HEK293T (cell line): ENCODE results near the gene WTIP.
"Not testable (repeated sequence)": the region's sequence is repeated elsewhere in the genome, so short reads cannot be mapped to it uniquely, and the experiment has no call there.

Experiments used
- CTCF ChIA-PET: fragments of 350-600 bp; formaldehyde crosslinking; extraction: SDS; loops from one replicate; lab custom pipeline; 2021; ENCODE audit warnings: antibody characterized with exemption, inconsistent platforms; lab: Yijun Ruan, JAX
- POLR2A ChIA-PET: fragments of 350-600 bp; formaldehyde crosslinking; extraction: SDS; loops from one replicate; lab custom pipeline; 2020; ENCODE audit warnings: antibody characterized with exemption, inconsistent platforms; lab: Yijun Ruan, JAX
- DNase-seq: peaks from one replicate; pipeline ENCODE4 v3.0.0; 2012; ENCODE audit warnings: mixed read lengths; ENCODE audit errors: extremely low spot score
- ARNT ChIP-seq: fragments of 450-650 bp; IDR thresholded peaks from 2 replicates; pipeline ENCODE4 v1.6.1; 2017; ENCODE audit warnings: mild to moderate bottlenecking
- BHLHE40 ChIP-seq: fragments of 450-650 bp; IDR thresholded peaks from 2 replicates; pipeline ENCODE4 v1.6.1; 2016; ENCODE audit warnings: mild to moderate bottlenecking, moderate library complexity, borderline replicate concordance
- CTBP1 ChIP-seq: fragments of 450-650 bp; IDR thresholded peaks from 2 replicates; pipeline ENCODE4 v1.6.1; 2016; ENCODE audit warnings: borderline replicate concordance
- ELF4 ChIP-seq: fragments of 450-650 bp; IDR thresholded peaks from 2 replicates; pipeline ENCODE4 v1.6.1; 2017; ENCODE audit warnings: antibody characterized with exemption
- FOXA1 ChIP-seq: fragments of 450-650 bp; IDR thresholded peaks from 2 replicates; pipeline ENCODE4 v1.6.1; 2016; ENCODE audit warnings: mild to moderate bottlenecking
- FOXK2 ChIP-seq: fragments of 450-650 bp; IDR thresholded peaks from 2 replicates; pipeline ENCODE4 v1.6.1; 2016; ENCODE audit warnings: mild to moderate bottlenecking
- FOXM1 ChIP-seq: fragments of 450-650 bp; IDR thresholded peaks from 2 replicates; pipeline ENCODE4 v1.6.1; 2017; ENCODE audit warnings: mild to moderate bottlenecking, borderline replicate concordance
- HDGF ChIP-seq: fragments of 450-650 bp; IDR thresholded peaks from 2 replicates; pipeline ENCODE4 v1.6.1; 2017; ENCODE audit warnings: antibody characterized with exemption, borderline replicate concordance
- L3MBTL2 ChIP-seq: fragments of 450-650 bp; conservative IDR thresholded peaks from 2 replicates; pipeline ENCODE4 v1.6.1; 2016; ENCODE audit warnings: mild to moderate bottlenecking
- LEF1 ChIP-seq: fragments of 450-650 bp; IDR thresholded peaks from 2 replicates; pipeline ENCODE4 v1.6.1; 2017; ENCODE audit warnings: mild to moderate bottlenecking, borderline replicate concordance
- NFRKB ChIP-seq: fragments of 450-650 bp; IDR thresholded peaks from 2 replicates; pipeline ENCODE4 v1.6.1; 2016; ENCODE audit warnings: mild to moderate bottlenecking, moderate library complexity
- PKNOX1 ChIP-seq: fragments of 450-650 bp; IDR thresholded peaks from 2 replicates; pipeline ENCODE4 v1.6.1; 2016
- SP1 ChIP-seq: fragments of 450-650 bp; IDR thresholded peaks from 2 replicates; pipeline ENCODE4 v1.6.1; 2017
- SUZ12 ChIP-seq: fragments of 450-650 bp; IDR thresholded peaks from 2 replicates; pipeline ENCODE4 v1.6.1; 2016; ENCODE audit warnings: mild to moderate bottlenecking
- TARDBP ChIP-seq: fragments of 450-650 bp; IDR thresholded peaks from 2 replicates; pipeline ENCODE4 v1.6.1; 2016
- ZNF384 ChIP-seq: fragments of 450-650 bp; IDR thresholded peaks from 2 replicates; pipeline ENCODE4 v1.6.1; 2016

WTIP gene

GRCh38 chr19:34480971-34481841, at the start of gene WTIP:
TSS of gene WTIP (plus strand) at chr19:34481758. CDS start at chr19:34481975, 217 bp downstream.
- ChIA-PET POLR2A (interaction anchor here (1.0 to 1.5 kb wide), 2 partner anchors 9 to 15 kb away, joined by 3 to 4 read pairs; no protein-coding TSS in a partner anchor), CTCF (no interaction called here)
- TF ChIP-seq FOXM1 (peak; percentile 20; the same call in 1 of the 2 replicates), LEF1 (no peak)
- DNase-seq: peak; percentile 55

- DNase-seq: no peak
- CTCF ChIA-PET: no interaction called here
- TF ChIP-seq NFRKB (no peak), ELF4 (no peak), FOXA1 (no peak), HDGF (no peak), BHLHE40 (no peak), FOXM1 (no peak), SP1 (no peak), TARDBP (no peak), CTBP1 (no peak), LEF1 (no peak), PKNOX1 (no peak), ARNT (no peak), ZNF384 (no peak), SUZ12 (no peak), FOXK2 (no peak), L3MBTL2 (no peak)
- POLR2A ChIA-PET: no interaction called here
These were observed 48.8 kb upstream of the WTIP start for GRCh38 chr19:34432797-34433196.

GRCh38 chr19:34436716-34437115, 44.8 kb upstream of the WTIP start:
- ChIA-PET CTCF (no interaction called here), POLR2A (no interaction called here)
- TF ChIP-seq FOXA1 (no peak), SP1 (no peak), NFRKB (no peak), L3MBTL2 (no peak), LEF1 (no peak), ARNT (no peak), ELF4 (no peak), FOXM1 (no peak), ZNF384 (no peak), SUZ12 (no peak)
- DNase-seq: no peak

GRCh38 chr19:34448191-34448590, 33.4 kb upstream of the WTIP start:
- TF ChIP-seq SP1 (no peak), BHLHE40 (no peak), ARNT (no peak), FOXM1 (no peak), ELF4 (no peak), TARDBP (no peak), PKNOX1 (no peak), ZNF384 (no peak), CTBP1 (no peak), FOXK2 (no peak), SUZ12 (no peak), NFRKB (no peak), HDGF (no peak), FOXA1 (no peak), LEF1 (no peak)
- ChIA-PET CTCF (no interaction called here), POLR2A (no interaction called here)
- DNase-seq: no peak

GRCh38 chr19:34452723-34453122, 28.8 kb upstream of the WTIP start:
- CTCF ChIA-PET: no interaction called here
- no peak for DNase-seq
- POLR2A ChIA-PET: no interaction called here
- TF ChIP-seq L3MBTL2 (no peak), NFRKB (no peak), TARDBP (no peak)

- no peak for TF ChIP-seq ZNF384
- no peak for TF ChIP-seq ELF4
- no peak for TF ChIP-seq NFRKB
- TF ChIP-seq FOXM1: no peak
- no peak for TF ChIP-seq HDGF
- TF ChIP-seq BHLHE40: no peak
- TF ChIP-seq TARDBP: no peak
- no peak for TF ChIP-seq SP1
- no peak for TF ChIP-seq FOXK2
- DNase-seq: no peak
- POLR2A ChIA-PET: no interaction called here
- CTCF ChIA-PET: no interaction called here
These were observed 27.5 kb upstream of the WTIP start for GRCh38 chr19:34454091-34454490.

GRCh38 chr19:34454685-34455084, 26.9 kb upstream of the WTIP start:
- TF ChIP-seq CTBP1: no peak
- TF ChIP-seq L3MBTL2: no peak
- no peak for TF ChIP-seq ARNT
- no peak for TF ChIP-seq FOXM1
- TF ChIP-seq HDGF: no peak
- TF ChIP-seq LEF1: no peak
- TF ChIP-seq ELF4: no peak
- no peak for TF ChIP-seq FOXA1
- TF ChIP-seq FOXK2: no peak
- TF ChIP-seq BHLHE40: no peak
- no peak for TF ChIP-seq PKNOX1
- no peak for TF ChIP-seq SUZ12
- no peak for TF ChIP-seq SP1
- no peak for TF ChIP-seq ZNF384
- no peak for TF ChIP-seq TARDBP
- no peak for TF ChIP-seq NFRKB
- CTCF ChIA-PET: no interaction called here
- no peak for DNase-seq
- POLR2A ChIA-PET: no interaction called here

- POLR2A ChIA-PET, DNase-seq: not testable (repeated sequence)
- CTCF ChIA-PET: interaction anchor here (0.8 kb wide), 1 partner anchor 26 kb away, joined by 3 read pairs; no protein-coding TSS in a partner anchor
These were observed 25.6 kb upstream of the WTIP start for GRCh38 chr19:34455783-34456480.
